Panc1 (cell line): ENCODE results near the gene AGTR1. TPM values are rescaled to one million over a fixed set of nuclear protein-coding genes. Genes with fewer than 3 reads are reported as not detected.

ENCODE experiments used
- ATAC-seq: fragments of 200-7000 bp; cut with Tn5 transposase; 2 replicates; pipeline ENCODE4 v1.9.1; 2020; ENCODE audit warnings: mild to moderate bottlenecking, moderate library complexity
- BruUV-seq: library from RNA; stranded (reverse); fragments of 400-500 nt; replicated peaks from 2 replicates; lab custom pipeline; 2021; lab: Mats Ljungman, UMichigan
- CTCF ChIA-PET: fragments of 300-600 bp; sonication (Branson Sonifier 250); formaldehyde crosslinking; loops from one replicate; lab custom pipeline; 2022; ENCODE audit warnings: antibody characterized with exemption; lab: Charles Lee
- POLR2A ChIA-PET: fragments of 300-600 bp; sonication (Branson Sonifier 250); formaldehyde crosslinking; loops from one replicate; lab custom pipeline; 2022; ENCODE audit warnings: antibody characterized with exemption; lab: Charles Lee
- DNase-seq: peaks from one replicate; pipeline ENCODE4 v3.0.0-alpha.2; 2010; ENCODE audit warnings: low read depth, low spot score
- H3K27ac ChIP-seq: 2 replicates; pipeline ENCODE4 v1.5.1; 2011; ENCODE audit warnings: mild to moderate bottlenecking, low read length, inconsistent platforms
- H3K27me3 ChIP-seq: fragments of 200-500 bp; sonication (Bioruptor generic); 2 replicates; pipeline ENCODE4 v1.6.0; 2014; ENCODE audit warnings: low read length, inconsistent platforms; ENCODE audit not compliant: control insufficient read depth, insufficient read depth
- H3K36me3 ChIP-seq: fragments of 200-500 bp; sonication (Bioruptor generic); 2 replicates; pipeline ENCODE4 v1.5.1; 2014; ENCODE audit warnings: inconsistent platforms, mild to moderate bottlenecking, low read length, moderate library complexity; ENCODE audit not compliant: control insufficient read depth, insufficient read depth
- H3K4me1 ChIP-seq: 2 replicates; pipeline ENCODE4 v1.5.1; 2011; ENCODE audit warnings: inconsistent platforms, mild to moderate bottlenecking, low read length, moderate library complexity; ENCODE audit not compliant: control insufficient read depth, insufficient read depth
- H3K4me3 ChIP-seq, 2 experiments: 2 replicates each; pipeline ENCODE4 v1.5.1; 2011 to 2012; ENCODE audit warnings: low read depth in 2 of 2, low read length in 2 of 2, mild to moderate bottlenecking in 2 of 2, inconsistent platforms in 1 of 2, moderate library complexity in 1 of 2
- H3K9me3 ChIP-seq: fragments of 200-500 bp; sonication (Bioruptor generic); 2 replicates; pipeline ENCODE4 v1.5.1; 2014; ENCODE audit warnings: low read depth, mild to moderate bottlenecking, inconsistent platforms, low read length, moderate library complexity; ENCODE audit not compliant: control insufficient read depth, insufficient read depth
- POLR2AphosphoS5 ChIP-seq: IDR thresholded peaks from 2 replicates; pipeline ENCODE4 v1.6.1; 2012; ENCODE audit warnings: mild to moderate bottlenecking, low read depth, low read length, moderate library complexity
- SIN3A ChIP-seq: IDR thresholded peaks from 2 replicates; pipeline ENCODE4 v1.6.1; 2012; ENCODE audit warnings: low read depth, mild to moderate bottlenecking, low read length, moderate library complexity, borderline replicate concordance; ENCODE audit not compliant: insufficient read depth
- TCF7L2 ChIP-seq: IDR thresholded peaks from 2 replicates; pipeline ENCODE4 v1.6.1; 2011; ENCODE audit warnings: mild to moderate bottlenecking, low read depth, low read length, inconsistent platforms
- in situ Hi-C: cut with HindIII; loops from 2 replicates; pipeline ENCODE4 v1.10.0; 2016; ENCODE audit warnings: low sequenced_read_pairs, low pct_unique_long_range_greater_than_20kb
- intact Hi-C: fragments of 100-400 bp; cut with micrococcal nuclease; formaldehyde crosslinking; loops from one replicate; pipeline ENCODE4 v1.10.0; 2022; ENCODE audit not compliant: unreplicated experiment
- total RNA-seq: library from RNA; stranded (reverse); gene quantifications from one replicate; pipeline ENCODE4 v1.2.1, GENCODE V29; 2021; ENCODE audit not compliant: unreplicated experiment
- TF ChIP-seq, protein P1 (sequence below): fragments of 450-650 bp; IDR thresholded peaks from 2 replicates; pipeline ENCODE4 v1.5.1; 2017; ENCODE audit warnings: mild to moderate bottlenecking
- TF ChIP-seq, protein P2 (sequence below), 2 experiments: IDR thresholded peaks; 2 replicates each; pipeline ENCODE4 v1.6.1; 2011 to 2012; ENCODE audit warnings: low read depth in 2 of 2, control low read depth in 1 of 2, low read length in 1 of 2, mild to moderate bottlenecking in 1 of 2, moderate library complexity in 1 of 2; ENCODE audit not compliant: insufficient read depth in 1 of 2

AGTR1 gene
- total RNA-seq, 1 experiment from 2014 or later: 0.28 TPM

GRCh38 chr3:148720873-148721272 is 23.2 kb downstream of the AGTR1 start:
- no TSS peak for BruUV-seq
- intact Hi-C loops: no loop called here

DNA sequence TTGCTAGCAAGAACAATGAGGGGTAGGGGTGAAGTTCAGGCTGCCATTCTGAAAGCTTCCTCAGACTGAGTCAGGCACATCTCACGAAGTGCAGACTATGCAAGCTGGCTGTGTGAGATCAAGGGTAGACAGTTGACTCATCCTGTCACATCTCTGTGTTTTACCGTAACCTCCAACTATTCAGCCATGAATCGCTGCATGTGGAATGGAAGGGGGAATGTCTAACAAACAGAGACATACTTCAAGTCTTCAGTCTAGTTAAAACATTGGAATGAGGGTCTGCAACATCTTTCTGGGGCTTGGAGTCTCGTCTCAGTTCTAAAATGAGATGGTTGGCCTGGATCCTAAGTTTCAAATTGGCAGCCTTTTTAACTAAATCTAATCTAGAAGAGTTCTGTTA is 25.9 kb downstream of the AGTR1 start:
- H3K9me3 ChIP-seq: no peaks in the 10 kb centered on the region
- TF ChIP-seq POLR2AphosphoS5 (no peak), SIN3A (no peak), TCF7L2 (no peak)
- TF ChIP-seq, protein P1, sequence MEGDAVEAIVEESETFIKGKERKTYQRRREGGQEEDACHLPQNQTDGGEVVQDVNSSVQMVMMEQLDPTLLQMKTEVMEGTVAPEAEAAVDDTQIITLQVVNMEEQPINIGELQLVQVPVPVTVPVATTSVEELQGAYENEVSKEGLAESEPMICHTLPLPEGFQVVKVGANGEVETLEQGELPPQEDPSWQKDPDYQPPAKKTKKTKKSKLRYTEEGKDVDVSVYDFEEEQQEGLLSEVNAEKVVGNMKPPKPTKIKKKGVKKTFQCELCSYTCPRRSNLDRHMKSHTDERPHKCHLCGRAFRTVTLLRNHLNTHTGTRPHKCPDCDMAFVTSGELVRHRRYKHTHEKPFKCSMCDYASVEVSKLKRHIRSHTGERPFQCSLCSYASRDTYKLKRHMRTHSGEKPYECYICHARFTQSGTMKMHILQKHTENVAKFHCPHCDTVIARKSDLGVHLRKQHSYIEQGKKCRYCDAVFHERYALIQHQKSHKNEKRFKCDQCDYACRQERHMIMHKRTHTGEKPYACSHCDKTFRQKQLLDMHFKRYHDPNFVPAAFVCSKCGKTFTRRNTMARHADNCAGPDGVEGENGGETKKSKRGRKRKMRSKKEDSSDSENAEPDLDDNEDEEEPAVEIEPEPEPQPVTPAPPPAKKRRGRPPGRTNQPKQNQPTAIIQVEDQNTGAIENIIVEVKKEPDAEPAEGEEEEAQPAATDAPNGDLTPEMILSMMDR: no peak
- TF ChIP-seq, protein P2, sequence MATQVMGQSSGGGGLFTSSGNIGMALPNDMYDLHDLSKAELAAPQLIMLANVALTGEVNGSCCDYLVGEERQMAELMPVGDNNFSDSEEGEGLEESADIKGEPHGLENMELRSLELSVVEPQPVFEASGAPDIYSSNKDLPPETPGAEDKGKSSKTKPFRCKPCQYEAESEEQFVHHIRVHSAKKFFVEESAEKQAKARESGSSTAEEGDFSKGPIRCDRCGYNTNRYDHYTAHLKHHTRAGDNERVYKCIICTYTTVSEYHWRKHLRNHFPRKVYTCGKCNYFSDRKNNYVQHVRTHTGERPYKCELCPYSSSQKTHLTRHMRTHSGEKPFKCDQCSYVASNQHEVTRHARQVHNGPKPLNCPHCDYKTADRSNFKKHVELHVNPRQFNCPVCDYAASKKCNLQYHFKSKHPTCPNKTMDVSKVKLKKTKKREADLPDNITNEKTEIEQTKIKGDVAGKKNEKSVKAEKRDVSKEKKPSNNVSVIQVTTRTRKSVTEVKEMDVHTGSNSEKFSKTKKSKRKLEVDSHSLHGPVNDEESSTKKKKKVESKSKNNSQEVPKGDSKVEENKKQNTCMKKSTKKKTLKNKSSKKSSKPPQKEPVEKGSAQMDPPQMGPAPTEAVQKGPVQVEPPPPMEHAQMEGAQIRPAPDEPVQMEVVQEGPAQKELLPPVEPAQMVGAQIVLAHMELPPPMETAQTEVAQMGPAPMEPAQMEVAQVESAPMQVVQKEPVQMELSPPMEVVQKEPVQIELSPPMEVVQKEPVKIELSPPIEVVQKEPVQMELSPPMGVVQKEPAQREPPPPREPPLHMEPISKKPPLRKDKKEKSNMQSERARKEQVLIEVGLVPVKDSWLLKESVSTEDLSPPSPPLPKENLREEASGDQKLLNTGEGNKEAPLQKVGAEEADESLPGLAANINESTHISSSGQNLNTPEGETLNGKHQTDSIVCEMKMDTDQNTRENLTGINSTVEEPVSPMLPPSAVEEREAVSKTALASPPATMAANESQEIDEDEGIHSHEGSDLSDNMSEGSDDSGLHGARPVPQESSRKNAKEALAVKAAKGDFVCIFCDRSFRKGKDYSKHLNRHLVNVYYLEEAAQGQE (IDR thresholded peaks at IDR 0.05; ENCODE audit: insufficient read depth in 1 of 2, low read depth in 2 of 2, low read length in 1 of 2): no peak
- DNase-seq (no peak), ATAC-seq (no peak)
- H3K27ac ChIP-seq: no peak overlapping the region
- in situ Hi-C loops (no loop called here), intact Hi-C loops (no loop called here)
- H3K27me3 ChIP-seq: peaks cover 4% of the 10 kb centered on the region
- no peak overlapping the region for H3K4me3 ChIP-seq
- ChIA-PET POLR2A (no interaction called here), CTCF (no interaction called here)
- H3K36me3 ChIP-seq: no peaks in the 10 kb centered on the region
- no TSS peak for BruUV-seq
- no peaks in the 10 kb centered on the region for H3K4me1 ChIP-seq

More at GRCh38 chr3:148720873-148721272, 23.2 kb downstream of the AGTR1 start:
- in situ Hi-C loops: no loop called here
- no peaks in the 10 kb centered on the region for H3K4me1 ChIP-seq
- H3K27me3 ChIP-seq: peaks cover 2% of the 10 kb centered on the region
- DNase-seq (no peak), ATAC-seq (no peak)
- no peak overlapping the region for H3K27ac ChIP-seq
- H3K9me3 ChIP-seq: no peaks in the 10 kb centered on the region
- no peaks in the 10 kb centered on the region for H3K36me3 ChIP-seq
- no peak overlapping the region for H3K4me3 ChIP-seq
- ChIA-PET CTCF (no interaction called here), POLR2A (no interaction called here)
- no peak for TF ChIP-seq TCF7L2
- no peak for TF ChIP-seq POLR2AphosphoS5
- TF ChIP-seq, protein P1: 0 out of 2 replicates have a peak, but pooled peaks have one; percentile 2
